ENCODE results near the gene LRFN2. TPM values are rescaled to one million over a fixed set of nuclear protein-coding genes. Genes with fewer than 3 reads are reported as not detected.

Gene LRFN2
- total RNA-seq, 1 donor from 2014 or later, result 20.6 TPM

DNA sequence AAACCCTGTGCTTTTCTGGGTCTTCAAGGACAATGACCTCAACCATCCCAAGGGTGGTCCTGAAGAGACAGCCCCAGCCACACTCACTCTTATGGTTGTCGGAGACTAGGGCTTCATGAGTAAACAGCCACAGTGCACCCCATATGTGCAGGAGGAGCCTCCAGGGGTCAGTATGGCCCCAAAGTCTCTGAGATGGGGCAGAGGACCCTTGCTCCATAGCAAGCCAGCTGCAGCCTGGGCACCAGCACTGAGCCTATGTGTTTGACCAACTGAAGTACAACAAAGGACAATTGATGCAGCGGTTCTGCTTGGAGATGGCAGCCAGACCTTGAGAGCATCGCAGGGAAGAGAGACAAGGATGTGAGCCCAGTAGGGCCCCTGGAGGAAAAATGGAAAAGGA lies 112.2 kb downstream of the LRFN2 start:
- no peak for DNase-seq

DNA sequence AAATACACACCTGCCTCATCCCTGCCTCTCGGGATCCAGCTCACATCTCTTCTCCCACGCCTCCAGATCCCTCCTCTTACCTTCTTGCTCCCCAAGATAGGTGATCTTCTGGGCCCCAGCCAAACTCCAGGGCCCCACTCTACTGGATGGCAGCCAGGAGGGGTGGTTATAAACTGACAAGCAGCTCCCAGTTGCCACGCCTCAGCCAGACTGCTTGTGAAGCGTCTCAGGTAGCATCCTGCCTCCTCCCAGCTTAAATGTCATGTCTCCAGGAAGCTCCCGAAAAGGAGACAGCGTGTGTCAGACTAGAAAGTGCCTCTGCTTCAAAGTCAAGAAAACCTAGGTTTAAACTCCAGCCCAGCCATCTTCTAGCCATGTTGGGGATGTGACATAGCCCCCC lies 114.1 kb downstream of the LRFN2 start:
- no peak for DNase-seq

DNA sequence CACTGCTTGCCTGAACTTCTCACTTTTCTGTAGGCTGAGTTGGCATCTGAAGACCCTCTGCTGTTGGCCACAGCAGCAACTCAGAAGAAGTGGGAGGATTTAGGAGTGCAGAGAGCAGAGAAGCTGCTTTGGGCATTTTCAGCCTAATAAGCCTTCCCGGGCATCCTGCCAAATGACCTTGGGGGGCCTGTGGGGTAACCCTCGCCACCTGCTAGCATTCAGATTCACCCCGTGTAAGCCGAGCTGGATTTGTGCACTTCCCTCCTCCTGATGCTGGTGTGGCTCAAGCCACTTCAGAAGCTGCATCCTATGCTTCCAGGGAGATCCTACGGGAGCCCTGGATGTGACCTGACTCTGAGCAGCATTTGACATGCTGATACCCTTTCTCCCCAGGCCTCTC lies 114.8 kb downstream of the LRFN2 start:
- no peak for DNase-seq

DNA sequence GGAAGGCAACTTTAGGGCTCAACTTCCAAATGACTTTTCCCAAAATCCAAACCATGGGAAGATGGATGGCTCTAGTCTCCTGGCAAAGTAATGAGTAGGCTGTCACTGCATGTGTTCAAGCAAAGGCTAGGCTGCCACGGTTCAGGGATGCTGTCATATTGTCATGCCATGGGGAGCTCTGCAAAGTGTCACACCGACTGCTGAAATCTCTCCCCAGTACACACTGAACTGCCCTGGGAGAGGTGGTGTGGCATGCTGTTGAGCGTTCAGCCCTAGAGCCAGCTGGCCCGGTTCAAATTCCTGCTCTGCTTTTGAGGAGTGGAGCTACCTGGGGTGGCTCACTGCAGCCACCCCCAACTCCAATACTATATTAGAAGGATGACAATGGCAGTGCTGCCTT lies 115.9 kb downstream of the LRFN2 start:
- DNase-seq, result no peak

DNA sequence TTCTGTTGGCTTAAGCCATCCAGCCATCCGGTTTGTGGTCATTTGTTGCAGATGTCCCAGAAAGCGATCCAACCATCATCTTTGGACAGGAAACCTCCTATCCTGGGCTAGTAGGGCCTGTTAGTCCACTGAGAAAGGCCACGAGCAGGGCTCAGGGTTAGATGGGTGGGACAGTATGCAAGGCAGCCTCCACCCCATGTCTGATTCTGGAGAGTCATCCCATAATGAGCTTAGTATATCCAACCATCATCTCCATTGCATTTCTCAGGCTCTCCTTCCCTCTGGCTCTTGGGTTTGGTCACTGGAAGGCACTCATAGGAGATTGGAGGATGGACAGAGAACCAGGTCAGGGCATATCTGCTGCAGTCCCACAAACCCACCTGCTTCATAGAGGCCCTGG lies 117.8 kb downstream of the LRFN2 start:
- no peak for DNase-seq

DNA sequence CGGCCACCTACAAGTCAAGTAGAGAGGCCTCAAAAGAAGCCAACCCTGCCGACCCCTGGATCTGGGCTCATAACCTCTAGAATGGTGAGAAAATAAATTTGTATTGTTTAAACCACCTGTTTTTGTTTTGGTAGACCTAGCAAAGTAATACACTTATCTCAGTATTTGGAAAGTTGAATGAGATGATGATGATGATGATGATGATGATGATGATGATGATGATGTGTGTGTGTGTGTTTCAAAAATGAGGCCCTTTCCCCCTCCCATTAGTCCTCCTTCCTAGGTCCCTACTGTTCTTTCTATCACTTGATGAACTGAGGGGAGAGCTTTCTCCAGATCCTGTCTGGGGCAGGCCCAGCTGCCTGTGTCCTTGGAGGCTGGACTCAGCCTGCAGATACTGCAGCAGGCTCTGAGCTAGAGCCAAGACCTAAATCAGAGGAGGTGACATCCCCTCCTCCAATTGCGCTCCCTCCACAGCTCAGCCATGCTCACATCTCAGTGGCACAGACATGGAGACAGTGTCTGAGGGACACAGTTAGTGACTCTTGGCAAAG lies 120.1 kb downstream of the LRFN2 start:
- no peak for DNase-seq

DNA sequence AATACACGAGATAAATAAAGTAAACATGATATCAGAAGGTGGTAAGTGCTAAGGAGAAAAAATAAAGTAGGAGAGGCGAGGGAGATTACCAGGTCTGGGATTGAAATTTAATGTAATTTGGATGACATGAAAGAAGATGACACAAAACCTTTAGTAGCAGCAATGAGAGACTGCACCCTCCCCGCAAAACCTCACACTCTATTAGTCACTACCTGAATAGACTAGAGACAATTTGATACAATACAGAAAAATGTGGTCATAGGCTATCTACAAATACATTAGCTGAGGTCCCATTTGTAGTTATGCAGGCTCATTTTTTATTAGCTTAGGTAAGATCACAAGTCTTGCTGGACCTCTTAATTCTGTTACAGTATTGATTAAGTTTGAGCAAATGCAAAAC lies 125.5 kb downstream of the LRFN2 start:
- DNase-seq, result no peak

DNA sequence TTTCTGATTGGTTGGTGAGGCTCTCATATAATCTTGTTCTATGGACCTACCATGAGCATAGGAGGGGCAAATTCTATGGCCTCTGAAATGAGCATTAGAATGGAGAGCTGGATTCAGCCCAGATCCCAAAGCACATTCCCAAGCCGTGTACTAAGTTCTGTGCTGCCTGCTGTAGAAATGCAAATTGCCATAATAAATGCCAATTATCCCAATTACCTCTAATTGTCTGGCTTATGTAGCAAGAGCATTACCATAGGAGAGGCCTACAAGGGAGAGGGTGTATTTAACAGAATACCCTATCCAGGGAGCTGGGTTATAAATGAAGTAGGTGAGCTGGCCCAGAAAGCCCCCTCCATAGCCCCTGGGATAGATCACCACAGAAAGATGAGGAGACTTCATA lies 126.8 kb downstream of the LRFN2 start:
- no peak for DNase-seq

DNA sequence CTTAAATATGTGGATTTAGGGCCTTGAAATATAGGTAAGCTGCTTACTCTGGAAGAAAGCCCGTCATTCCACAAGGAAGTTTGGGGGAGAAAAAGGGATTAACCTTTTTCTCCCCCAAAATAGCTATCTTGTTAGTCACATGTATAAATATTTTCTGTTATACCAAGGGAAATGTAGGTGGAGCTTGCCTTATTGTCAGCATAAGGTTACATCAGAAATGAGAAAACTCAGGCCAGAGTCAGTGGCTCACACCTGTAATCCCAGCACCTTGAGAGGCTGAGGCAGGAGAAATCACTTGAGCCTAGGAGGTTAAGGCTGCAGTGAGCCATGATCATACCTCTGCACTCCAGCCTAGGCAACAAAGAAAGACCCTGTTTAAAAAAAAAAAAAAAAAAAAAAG lies 129.9 kb downstream of the LRFN2 start:
- no peak for DNase-seq

DNA sequence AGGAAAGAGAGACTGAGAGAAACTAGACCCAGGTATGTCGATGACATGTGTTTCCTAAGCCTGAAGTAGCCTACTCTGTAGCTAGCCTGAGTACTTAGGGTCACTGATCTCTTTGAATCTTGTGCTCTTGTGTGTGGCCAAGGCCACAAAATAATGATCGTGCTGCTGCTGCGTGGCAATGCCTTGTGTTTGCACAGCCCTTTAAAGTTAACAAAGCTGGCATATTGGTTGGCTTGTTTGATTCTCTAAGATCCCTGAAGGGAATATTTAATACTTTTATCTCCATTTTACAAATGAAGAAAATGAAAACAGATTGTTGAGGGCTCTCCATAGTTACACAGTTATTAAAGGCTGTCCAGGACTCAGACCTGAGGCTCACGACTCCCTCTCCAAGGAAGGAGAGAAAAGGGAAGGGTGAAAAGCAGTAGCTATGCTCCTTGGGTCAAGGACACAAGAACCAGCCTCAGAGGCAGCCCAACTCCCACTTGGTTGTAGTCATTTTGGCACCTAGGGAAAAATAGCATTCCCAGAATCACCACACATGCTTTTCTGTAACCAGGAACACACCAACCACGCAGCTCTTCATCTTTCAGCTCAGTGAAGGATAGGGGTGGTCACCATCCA lies 130.7 kb downstream of the LRFN2 start:
- DNase-seq, result no peak

DNA sequence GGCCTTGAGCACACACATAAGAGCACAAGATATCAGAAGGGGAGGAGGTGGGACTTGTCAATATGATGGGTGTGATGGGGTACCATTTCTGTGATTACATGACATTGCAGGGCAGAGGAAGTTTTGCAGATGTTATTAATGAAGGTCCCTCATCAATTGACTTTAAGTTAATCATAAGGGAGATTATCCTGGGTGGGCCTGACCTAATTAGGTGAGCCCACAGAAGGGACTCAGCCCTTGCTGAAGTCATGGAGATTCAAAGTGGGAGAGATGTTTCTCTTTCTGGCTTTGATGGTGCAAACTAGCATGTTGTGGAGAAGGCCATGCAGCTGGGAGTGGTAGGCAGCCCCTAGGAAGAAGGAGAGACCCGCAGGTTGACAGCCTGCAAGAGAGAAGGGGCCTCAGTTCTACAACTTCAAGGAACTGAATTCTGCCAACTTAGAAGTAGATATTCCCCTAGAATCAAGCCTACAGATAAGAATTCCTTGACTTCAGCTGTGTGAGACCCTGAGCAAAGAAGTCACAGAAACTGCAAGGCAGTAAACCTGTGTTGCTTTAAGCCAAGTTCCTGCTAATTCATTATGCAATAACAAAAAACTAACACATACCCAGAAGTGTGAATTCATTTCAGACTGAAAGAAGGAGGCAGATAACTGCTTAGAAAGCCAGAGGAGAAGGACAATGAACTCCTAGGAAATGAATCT lies 131.3 kb downstream of the LRFN2 start:
- no peak for DNase-seq

DNA sequence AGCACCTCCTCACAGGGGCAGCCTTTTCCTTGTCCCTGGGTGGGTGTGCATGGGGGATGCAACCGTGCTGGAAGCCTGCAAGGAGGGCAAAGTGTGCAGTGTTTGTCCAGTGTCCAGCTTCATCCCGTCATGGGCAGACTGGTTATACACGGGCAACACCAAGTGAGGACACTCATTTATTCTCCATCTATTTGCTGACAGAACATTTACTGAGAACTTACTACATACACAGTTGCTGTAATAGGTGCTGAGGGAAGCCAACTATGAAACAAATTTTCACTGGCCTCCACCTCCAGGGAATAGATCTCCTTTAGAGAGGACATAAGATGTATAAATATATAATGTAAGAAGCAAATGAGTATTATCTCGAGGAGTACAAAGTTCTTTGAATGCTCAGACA lies 136.7 kb downstream of the LRFN2 start:
- no peak for DNase-seq

DNA sequence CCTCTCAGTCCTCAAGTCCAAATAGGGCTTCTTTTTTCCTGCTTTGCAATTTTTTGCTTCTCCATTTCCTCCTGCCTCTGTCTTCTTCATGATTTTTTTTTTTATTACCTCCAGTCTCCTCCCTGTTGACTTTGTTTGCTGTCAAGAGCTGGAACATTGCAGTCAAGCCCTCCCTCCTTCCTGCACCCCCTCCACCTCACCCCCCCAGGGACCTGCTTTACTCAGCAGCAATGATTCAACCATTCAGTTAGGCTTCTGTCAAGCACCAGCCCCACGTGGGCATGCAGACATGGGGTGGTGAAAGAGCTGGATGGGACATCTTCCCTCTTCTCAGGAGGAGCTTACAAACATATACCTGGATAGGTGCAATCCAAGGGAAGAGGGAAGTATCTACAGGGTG lies 142.4 kb downstream of the LRFN2 start:
- no peak for DNase-seq

DNA sequence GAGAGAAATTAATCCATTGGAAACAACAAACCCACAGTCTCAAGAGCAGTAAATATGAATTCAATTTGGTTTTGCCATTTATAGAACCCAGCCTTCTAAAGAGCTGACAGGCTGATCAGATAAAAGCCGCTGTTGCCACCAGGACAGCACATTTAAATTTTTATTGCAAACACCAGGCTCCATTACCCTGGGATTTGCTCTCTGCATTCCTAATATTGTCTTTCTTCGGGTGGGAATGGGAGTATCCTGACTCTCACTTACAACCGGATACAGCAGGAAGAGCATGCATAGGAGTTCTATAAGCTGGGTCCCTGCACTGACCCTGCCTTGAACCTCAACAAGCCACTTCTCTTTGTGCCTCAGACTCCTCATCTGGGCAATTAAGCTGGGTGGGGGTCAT lies 142.9 kb downstream of the LRFN2 start:
- no peak for DNase-seq

DNA sequence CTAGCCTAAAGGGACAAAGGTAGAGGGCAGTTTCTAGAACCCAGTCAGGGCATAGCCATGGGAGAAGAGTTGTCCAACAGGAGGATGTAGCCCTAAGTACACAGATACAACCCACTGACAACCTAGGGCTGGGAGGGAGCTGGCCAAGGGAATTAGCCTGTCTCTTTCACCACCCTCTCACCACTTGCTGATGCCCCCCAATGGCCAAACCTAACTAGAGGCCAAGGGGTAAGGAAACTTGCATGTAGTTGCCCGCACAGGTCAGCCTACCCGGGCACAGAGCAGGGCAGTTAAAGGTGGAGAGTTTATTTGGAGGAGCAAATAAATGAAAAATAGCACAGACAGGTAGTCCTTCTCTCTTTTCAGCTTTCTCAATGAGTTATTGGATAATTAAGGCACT lies 143.3 kb downstream of the LRFN2 start:
- no peak for DNase-seq

DNA sequence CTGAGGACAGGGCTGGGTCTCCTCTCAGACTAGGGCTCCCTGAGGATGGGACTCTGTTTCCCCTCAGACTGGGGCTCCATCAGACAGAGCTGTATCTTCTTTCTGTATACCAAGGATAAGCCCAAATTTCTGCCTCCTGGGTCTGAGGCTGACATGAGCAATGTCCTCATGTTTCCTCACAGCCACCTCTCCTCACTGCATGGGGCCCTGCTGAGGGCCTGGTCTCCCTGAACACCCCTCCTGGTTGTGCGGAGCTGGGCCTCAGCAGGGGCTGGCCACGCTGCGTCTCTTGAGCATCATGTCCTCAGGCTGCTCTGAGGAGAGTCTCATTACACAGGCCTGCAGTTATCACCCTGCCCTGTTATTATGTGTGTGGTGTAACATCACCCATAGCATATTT lies 144.6 kb downstream of the LRFN2 start:
- no peak for DNase-seq

DNA sequence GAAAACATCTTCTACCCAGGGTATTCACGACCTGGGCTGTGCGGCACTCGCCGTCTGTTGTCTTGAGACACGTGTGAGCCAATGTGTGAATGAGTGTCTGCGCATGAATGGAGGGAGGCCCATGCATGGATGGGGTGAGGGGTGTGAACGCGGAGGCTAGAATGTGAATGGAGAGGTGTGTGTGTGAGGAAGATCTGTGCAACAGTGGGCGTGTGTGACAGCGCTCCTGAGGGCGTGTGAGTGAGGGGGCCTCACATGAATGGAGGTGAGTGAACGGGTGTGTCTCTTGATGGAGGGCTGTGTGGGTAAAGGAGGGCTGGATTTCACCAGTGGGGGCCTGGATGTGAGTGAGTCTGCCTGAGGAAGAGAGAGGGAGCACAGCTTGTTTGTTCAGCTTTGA lies 146.0 kb downstream of the LRFN2 start:
- no peak for DNase-seq

DNA sequence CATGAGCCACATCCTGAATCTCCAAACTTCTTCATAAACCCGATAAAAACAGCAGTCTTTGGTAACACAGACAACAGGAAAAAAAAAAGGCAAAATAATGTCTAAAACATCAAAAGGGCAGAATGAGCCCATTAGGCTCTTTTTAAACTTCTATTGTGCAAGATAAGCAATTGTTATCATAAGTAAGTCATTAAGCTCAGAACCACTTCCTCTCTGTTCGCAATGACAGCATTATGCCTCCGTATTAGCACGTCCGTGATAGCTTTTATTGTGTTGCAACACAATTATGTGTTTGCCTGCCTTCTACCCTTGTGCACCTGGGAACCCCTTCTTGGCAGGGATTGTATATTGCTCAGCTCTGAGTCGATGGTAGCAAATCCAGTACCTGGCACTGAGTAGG lies 147.1 kb downstream of the LRFN2 start:
- DNase-seq, result no peak

DNA sequence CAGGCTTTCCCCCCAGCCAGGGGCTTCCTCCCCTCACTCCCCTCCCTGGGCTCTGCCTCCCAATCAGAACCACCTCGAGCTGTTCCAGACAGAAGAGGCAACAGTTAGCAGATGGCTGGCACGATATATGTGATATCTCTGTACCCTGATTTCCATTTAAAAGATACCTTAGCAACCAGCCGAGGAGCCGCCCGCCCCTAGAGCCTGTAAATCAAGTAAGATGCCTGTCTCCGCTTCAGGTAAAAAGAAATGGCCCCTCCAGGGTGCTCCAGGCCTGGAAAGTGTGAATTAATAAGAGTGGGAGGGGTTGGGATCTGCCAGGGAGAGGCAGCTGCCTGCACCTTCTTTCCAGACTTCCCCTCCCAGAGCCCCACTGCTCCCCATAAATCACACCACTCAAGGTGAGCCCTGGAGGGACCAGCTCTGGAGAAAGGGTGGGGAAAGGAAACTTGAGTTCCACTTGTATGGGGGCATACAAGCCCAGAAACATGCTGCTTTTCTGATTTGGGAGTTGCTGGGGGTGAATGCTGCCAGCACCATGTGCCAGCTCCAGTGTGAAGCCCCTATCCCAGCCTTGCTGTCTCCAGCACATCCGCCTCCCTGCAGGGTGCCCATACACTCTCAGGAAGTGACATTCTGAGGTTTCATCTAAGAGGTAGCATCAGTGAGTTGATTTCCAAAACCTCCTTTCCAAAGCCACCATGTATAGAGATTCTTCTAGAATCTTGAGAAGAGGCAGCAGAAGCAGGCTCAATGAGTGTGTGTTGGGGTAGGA lies 148.0 kb downstream of the LRFN2 start:
- DNase-seq, result no peak

DNA sequence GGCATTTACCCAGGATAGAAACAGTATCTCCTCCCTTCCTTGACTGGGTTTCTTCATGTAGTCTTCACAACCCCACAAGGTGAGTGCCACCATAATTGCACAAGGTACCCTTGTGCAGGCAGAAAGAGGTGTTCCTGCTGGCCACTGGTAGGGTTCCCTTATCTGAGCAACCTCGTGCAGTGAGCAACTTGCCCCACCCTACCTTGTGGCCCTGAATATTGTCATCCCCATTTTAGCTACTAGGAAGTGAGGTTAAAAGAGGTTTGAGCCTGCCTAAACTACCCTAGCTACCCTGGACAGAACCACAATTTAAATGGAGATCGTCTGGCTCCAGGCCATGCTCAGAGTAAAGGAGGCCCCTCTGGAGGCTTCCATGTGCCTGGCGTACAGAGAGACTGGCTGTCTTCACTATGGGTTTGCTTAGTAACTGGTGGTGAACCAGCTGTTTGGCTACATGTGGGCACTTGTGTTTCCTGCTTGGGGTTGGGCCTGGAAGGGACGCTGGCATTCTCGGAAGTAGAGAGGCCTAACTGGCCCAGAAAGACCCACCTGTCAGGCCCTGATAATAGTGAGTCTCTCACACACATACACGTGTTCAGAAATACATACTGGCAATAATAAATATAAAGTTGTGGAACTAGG lies 148.8 kb downstream of the LRFN2 start:
- DNase-seq, result no peak

DNA sequence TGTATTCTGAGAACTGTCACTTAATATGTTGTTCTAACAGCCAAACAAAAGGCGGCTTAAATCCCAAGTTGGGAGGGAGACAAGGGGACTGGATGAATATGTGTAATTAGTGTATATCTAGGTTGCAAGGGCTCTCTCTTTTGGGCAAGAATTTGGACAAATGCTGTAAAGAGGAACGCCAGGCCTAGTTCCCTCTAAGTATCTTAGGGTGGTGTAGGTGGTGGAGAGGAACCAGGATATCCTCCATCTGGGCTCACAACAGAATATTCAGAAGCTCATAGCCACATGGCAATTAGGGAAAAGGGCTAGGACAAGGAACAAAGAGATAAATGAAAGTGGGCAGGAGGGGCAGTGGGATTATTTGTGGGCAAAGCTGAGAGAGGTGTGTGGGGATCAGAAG lies 149.5 kb downstream of the LRFN2 start:
- no peak for DNase-seq

DNA sequence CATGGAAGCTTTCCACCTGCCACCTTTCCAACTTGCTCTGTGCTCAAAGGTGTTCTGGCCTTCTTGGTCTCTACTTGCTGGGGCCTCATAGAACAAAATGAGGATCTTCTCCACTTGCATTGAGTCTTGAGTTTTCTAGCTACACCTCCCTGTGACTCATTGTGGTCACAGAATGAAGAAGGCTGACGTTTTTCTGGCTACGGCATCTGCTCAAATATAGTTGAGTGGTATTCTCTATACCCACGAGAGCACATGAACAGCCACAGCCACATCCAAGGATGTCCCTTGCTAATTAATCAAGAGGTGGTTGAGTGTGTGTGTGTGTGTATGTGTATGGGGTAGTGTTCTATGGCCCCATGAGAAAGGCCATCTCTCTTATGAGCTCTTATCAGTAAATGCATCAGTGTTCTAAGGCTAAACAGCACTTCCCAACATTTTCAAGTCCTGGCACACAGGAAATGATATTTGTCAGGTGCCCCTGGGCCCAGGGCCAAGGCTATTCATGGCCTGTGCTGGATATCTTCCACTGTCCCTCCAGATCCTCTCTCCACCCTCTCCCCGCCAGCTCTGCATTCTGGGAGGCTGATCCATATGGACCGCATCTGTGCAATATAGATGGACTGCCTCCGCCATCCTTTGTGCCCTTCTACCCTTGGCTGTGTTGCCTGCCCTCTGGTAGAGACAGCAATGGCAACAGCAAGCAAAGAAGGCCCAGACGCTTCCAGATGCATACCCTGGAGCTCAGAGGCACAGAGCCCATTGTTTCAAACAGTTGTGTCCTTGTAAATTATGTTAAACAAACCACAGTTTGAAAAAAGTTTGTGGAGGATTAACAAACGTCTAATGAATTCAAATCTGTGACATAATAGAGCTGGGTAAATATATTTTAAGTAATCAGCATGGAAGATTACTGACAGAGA lies 150.2 kb downstream of the LRFN2 start:
- DNase-seq, result no peak
